Measurements from ENCODE around the gene XBP1.

- TF ChIP-seq CTCF (IDR thresholded peaks at IDR 0.05) (no peak), POLR2A (IDR thresholded peaks at IDR 0.05) (no peak)
Observed at GRCh38 chr22:28820885-28821284, 20.5 kb upstream of the XBP1 start.

Measured in adrenal gland (tissue), 5 donors.